Renal cortex interstitium (tissue), 11 donors: ENCODE results near the gene ERN1. TPM values are rescaled to one million over a fixed set of nuclear protein-coding genes. Genes with fewer than 3 reads are reported as not detected.
"Not testable (repeated sequence)": the region's sequence is repeated elsewhere in the genome, so short reads cannot be mapped to it uniquely, and the experiment has no call there.

Source experiments
- DNase-seq, 11 donors: peaks; one replicate each; pipeline ENCODE4 v3.0.0-alpha.2; 2013; ENCODE audit warnings: low read depth in 9 of 11, low spot score in 4 of 11; ENCODE audit errors: extremely low read depth in 1 of 11
- polyA plus RNA-seq, 3 donors: library from polyadenylated mRNA; unstranded; fragments of 120-200 nt; gene quantifications; one replicate each; pipeline ENCODE4 v1.2.1, GENCODE V29; 2013; ENCODE audit not compliant: insufficient read length in 3 of 3

Gene ERN1
- polyA plus RNA-seq, 3 donors, result 8.3 to 9.7 (median 8.6) TPM

GRCh38 chr17:64024781-64025731 lies 104.9 kb downstream of the ERN1 start:
- DNase-seq, result no peak

GRCh38 chr17:64024215-64024654 lies 105.7 kb downstream of the ERN1 start:
- no peak for DNase-seq

GRCh38 chr17:64022611-64023063 lies 107.3 kb downstream of the ERN1 start:
- DNase-seq, result no peak

- DNase-seq, result no peak
Measured at GRCh38 chr17:64020056-64020766, 109.7 kb downstream of the ERN1 start, which contains the start of gene ICAM2. ICAM2 (minus strand) TSS chr17:64020633; CDS start chr17:64006691, 13,942 bp downstream.

- DNase-seq, result not testable (repeated sequence)
Measured at GRCh38 chr17:64019551-64019961, 110.4 kb downstream of the ERN1 start.

GRCh38 chr17:64017381-64017980 lies 112.5 kb downstream of the ERN1 start:
- no peak for DNase-seq

- DNase-seq, result no peak
Measured at GRCh38 chr17:64016974-64017373, 113.0 kb downstream of the ERN1 start.

- DNase-seq, result no peak
Measured at GRCh38 chr17:64016231-64016784, 113.6 kb downstream of the ERN1 start.

- DNase-seq, result no peak
Measured at GRCh38 chr17:64015447-64015846, 114.5 kb downstream of the ERN1 start.

- no peak for DNase-seq
Measured at GRCh38 chr17:64009571-64010402, 120.2 kb downstream of the ERN1 start.

GRCh38 chr17:64008830-64009229 lies 121.1 kb downstream of the ERN1 start:
- DNase-seq, result no peak

- DNase-seq, result no peak
Measured at GRCh38 chr17:64008346-64008745, 121.6 kb downstream of the ERN1 start.

GRCh38 chr17:64007838-64008282 lies 122.1 kb downstream of the ERN1 start:
- no peak for DNase-seq

- DNase-seq, result not testable (repeated sequence)
Measured at GRCh38 chr17:64007089-64007837, 122.7 kb downstream of the ERN1 start.

GRCh38 chr17:64006361-64007088 lies 123.4 kb downstream of the ERN1 start:
- DNase-seq, result no peak

GRCh38 chr17:64005734-64006167 lies 124.2 kb downstream of the ERN1 start:
- no peak for DNase-seq
